H1 (cell line): ENCODE results near the gene ADIPOQ. TPM values are rescaled to one million over a fixed set of nuclear protein-coding genes. Genes with fewer than 3 reads are reported as not detected.

Experiments
- ASH2L ChIP-seq: fragments of 200-600, 300-600 bp; sonication (generic); IDR thresholded peaks from one replicate; pipeline ENCODE4 v1.7.1; 2017; ENCODE audit warnings: low read length
- BACH1 ChIP-seq: IDR thresholded peaks from 2 replicates; pipeline ENCODE4 v1.6.1; 2012; ENCODE audit warnings: low read length, improper control_type of control experiment
- CHD7 ChIP-seq: fragments of 300-600 bp; sonication (generic); IDR thresholded peaks from 2 replicates; pipeline ENCODE4 v1.7.1; 2012; ENCODE audit warnings: low read length, moderate library complexity, mild to moderate bottlenecking, inconsistent platforms; ENCODE audit not compliant: insufficient replicate concordance
- HDAC2 ChIP-seq, 2 experiments: fragments of 300-600 bp in 1 of 2; sonication (generic) in 1 of 2; IDR thresholded peaks; 2 replicates each; pipeline ENCODE4 v1.6.1; 2011 to 2012; ENCODE audit warnings: low read depth in 2 of 2, low read length in 2 of 2, mild to moderate bottlenecking in 2 of 2, moderate library complexity in 2 of 2, borderline replicate concordance in 1 of 2, inconsistent platforms in 1 of 2
- JUN ChIP-seq: IDR thresholded peaks from 2 replicates; pipeline ENCODE4 v1.6.1; 2011; ENCODE audit warnings: low read depth, mild to moderate bottlenecking, improper control_type of control experiment, low read length
- KDM5A ChIP-seq: fragments of 200-600 bp; IDR thresholded peaks from 2 replicates; pipeline ENCODE4 v1.7.1; 2012; ENCODE audit warnings: mild to moderate bottlenecking, low read length, inconsistent platforms, mixed read lengths
- MAX ChIP-seq: IDR thresholded peaks from 2 replicates; pipeline ENCODE4 v1.6.1; 2012; ENCODE audit warnings: inconsistent platforms
- RXRA ChIP-seq: IDR thresholded peaks from 2 replicates; pipeline ENCODE4 v1.6.1; 2011; ENCODE audit warnings: low read depth, mild to moderate bottlenecking, low read length, moderate library complexity; ENCODE audit not compliant: insufficient read depth
- TCF12 ChIP-seq: IDR thresholded peaks from 2 replicates; pipeline ENCODE4 v1.6.1; 2011; ENCODE audit warnings: low read depth, mild to moderate bottlenecking, low read length
- polyA plus RNA-seq, 7 experiments: library from polyadenylated mRNA; depleted of rRNA in 3 of 7; stranded (reverse) in 5 of 7; unstranded in 2 of 7; fragments of >200 nt in 5 of 7; fragments of 200-250 nt in 2 of 7; gene quantifications; 1 replicate in 5 of 7; 2 replicates in 1 of 7; 4 replicates in 1 of 7; pipeline versions ENCODE4 v1.2.1 to v1.2.3, GENCODE V29; 2011 to 2013; ENCODE audit warnings: missing spikeins in 2 of 7, mixed read lengths in 2 of 7
- total RNA-seq: library from RNA; stranded (reverse); fragmentation: NEBNext Ultra II Directional; extraction: Animal tissue kit (Norgen Biotek cat#: 25700); gene quantifications from 2 replicates; pipeline ENCODE4 v1.2.1, GENCODE V29; 2021

Gene ADIPOQ
- total and polyA plus RNA-seq, 2 of the 8 experiments (the other 6 are each of a cell fraction or from before 2014, with no cell fraction given), result not detected

- TF ChIP-seq CHD7, result no peak
- TF ChIP-seq BACH1, result no peak
- TF ChIP-seq MAX, result no peak
- TF ChIP-seq KDM5A, result no peak
- TF ChIP-seq HDAC2 (IDR thresholded peaks at IDR 0.05; ENCODE audit: borderline replicate concordance in 1 of 2, low read depth in 2 of 2, low read length in 2 of 2), result no peak
- TF ChIP-seq TCF12, result no peak
- TF ChIP-seq RXRA, result no peak
- no peak for TF ChIP-seq ASH2L
- no peak for TF ChIP-seq JUN
Measured at GRCh38 chr3:186882150-186882524, 39.6 kb downstream of the ADIPOQ start (continued).
